HG03095 (cell line): ENCODE measurements around the gene TRPM3.

Experiments
- ATAC-seq: cut with Tn5 transposase; IDR thresholded peaks from one replicate; pipeline ENCODE4 v1.9.1; 2021; ENCODE audit warnings: moderate library complexity; ENCODE audit not compliant: unreplicated experiment

Gene TRPM3

GRCh38 chr9:70496244-70496643 lies 625.2 kb downstream of the TRPM3 start:
- no peak for ATAC-seq

DNA sequence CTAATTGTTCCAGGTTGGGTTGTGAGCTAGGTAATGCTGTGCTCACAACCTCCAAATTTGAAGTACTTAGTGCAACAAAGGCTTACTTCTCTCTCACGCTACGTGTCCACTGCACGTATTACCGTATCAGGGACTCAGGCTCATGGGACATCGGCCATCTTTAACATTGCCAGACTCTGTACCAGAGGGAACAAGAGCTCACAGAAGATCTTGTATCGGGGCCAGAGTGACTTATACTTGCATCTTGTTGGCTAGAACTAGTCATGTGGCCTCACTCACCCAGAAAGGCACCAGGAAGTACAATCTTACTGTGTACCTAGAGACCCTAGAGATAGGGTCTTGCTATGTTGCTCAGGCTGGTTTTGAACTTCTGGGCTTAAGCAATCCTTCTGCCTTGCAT lies 625.9 kb downstream of the TRPM3 start:
- ATAC-seq: no peak

DNA sequence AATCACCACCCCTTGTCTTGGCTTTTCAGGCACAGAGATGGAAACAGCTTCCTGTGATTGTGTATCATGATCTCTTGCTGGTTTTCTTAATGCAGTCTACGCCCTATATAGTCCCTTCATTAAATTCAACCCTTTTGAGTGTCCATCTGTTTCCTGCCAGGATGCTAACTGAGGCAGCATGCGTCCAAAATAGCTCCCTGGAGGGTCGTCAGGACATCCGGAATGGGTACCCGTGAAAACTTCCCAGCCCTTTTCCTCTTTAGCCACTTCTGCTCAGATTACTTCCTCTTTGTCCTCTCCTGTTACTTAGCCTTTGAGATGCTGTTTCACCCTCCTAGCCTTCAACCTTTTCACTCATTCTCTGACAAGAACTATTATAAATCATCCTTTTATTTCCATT lies 627.2 kb downstream of the TRPM3 start:
- no peak for ATAC-seq

- no peak for ATAC-seq
Measured at GRCh38 chr9:70493029-70493428, 628.4 kb downstream of the TRPM3 start.

- no peak for ATAC-seq
Measured at GRCh38 chr9:70492319-70492777, 629.1 kb downstream of the TRPM3 start.

- no peak for ATAC-seq
Measured at GRCh38 chr9:70491426-70492318, 629.7 kb downstream of the TRPM3 start.

DNA sequence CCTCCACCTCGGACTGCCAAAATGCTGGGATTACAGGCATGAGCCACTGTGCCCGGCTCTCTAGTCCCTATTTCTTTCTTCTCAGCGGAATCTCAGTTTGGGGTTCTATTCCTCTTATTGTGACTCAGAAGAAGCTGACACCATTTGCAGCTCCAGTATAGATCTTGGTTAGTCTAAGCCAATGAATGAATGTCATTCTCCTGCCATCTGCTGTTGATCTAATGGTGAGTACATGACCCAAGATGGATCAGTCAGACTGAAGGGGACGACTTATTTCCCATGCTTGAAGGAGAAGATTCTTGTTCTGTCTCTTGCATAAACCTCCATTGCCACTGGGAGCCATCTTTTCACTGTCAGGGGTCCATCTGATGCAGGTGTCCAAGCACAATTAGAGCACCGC lies 630.9 kb downstream of the TRPM3 start:
- ATAC-seq: no peak

DNA sequence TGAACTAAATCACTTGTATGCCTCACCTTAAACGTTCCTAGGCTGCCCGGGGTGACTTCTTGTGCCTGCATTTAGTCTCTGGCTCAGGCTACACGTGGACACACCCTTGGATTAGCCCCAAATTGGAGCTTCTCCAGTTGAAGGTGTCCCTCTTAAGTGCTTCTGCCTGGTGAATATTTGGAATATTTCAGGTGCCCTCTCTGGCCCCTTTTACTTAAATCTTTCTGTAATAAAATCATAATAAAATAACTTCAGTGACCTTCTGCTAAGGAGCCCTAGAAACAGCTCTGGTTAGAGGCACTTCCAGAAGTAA lies 632.7 kb downstream of the TRPM3 start:
- no peak for ATAC-seq

GRCh38 chr9:70488098-70488792 lies 633.2 kb downstream of the TRPM3 start:
- ATAC-seq: no peak

GRCh38 chr9:70486127-70486526 lies 635.3 kb downstream of the TRPM3 start:
- ATAC-seq: no peak

GRCh38 chr9:70485273-70485858 lies 636.1 kb downstream of the TRPM3 start:
- ATAC-seq: no peak

- ATAC-seq: peak; percentile 89
Measured at GRCh38 chr9:70484232-70485130, 636.9 kb downstream of the TRPM3 start.

DNA sequence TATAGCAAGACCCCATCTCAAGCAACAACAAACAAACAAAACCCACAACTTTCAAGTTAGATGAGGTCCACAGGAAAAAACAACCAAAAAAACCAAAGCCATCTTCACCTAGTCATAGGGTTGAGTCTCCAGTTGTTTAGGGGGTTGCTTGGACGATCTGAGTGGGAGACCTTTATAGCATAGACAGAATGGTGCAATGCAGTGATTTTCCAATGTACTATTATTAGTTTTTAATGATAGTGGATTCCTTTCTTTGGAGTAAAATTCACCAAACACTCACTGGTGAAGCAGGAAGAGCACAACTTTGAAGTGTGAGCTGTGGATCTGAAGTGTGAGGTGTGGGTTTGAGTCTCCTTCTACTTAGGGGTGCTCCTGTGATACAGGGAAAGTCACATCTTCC lies 640.0 kb downstream of the TRPM3 start:
- no peak for ATAC-seq

DNA sequence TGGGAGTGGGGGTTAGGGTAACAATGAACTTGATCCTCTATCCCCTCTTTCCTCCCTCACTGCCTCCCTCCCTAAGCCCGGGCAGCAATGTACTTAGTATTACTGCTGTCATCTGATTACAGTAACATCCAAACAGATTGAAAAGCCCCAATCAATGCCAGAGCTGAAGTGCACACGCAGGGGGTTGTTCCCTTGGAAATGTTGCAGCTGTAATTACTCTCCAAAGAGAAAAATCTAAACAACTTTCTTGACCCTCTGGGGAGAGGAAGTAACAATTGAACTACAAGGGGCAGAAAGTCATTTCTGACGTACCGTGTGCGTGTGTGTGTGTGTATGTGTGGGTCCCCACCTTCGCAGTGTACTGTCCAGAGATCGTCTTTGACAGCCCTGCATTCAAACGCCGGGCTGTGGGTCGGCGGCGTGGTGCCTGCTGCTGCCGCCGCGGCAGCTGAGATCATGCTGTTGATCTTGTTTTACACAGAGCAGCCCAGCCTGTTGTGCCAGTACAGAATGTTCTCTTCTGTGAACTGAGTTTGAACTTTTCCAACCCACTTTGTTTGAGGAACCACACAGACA lies 640.9 kb downstream of the TRPM3 start:
- ATAC-seq: no peak

- no peak for ATAC-seq
Measured at GRCh38 chr9:70479880-70480291, 641.5 kb downstream of the TRPM3 start.
